D721Med (cell line): Measurements from ENCODE around the gene ASXL2.

Experiments used
- DNase-seq: peaks from one replicate; pipeline ENCODE4 v3.0.0; 2011; ENCODE audit warnings: low spot score; ENCODE audit not compliant: insufficient read length
- FAIRE-seq: peaks from 2 replicates; lab custom pipeline; 2011; peaks lifted over from hg19 to GRCh38; lab: Jason Lieb, UNC
- CTCF ChIP-seq: IDR thresholded peaks from 2 replicates; pipeline ENCODE4 v1.5.1; 2012; ENCODE audit warnings: mild to moderate bottlenecking, control low read depth; ENCODE audit not compliant: insufficient read depth; ENCODE audit errors: missing control alignments

ASXL2 gene

GRCh38 chr2:25728559-25728958 is 149.7 kb downstream of the ASXL2 start:
- DNase-seq (no peak), FAIRE-seq (no peak)
- no peak for TF ChIP-seq CTCF

GRCh38 chr2:25726522-25726921 is 151.8 kb downstream of the ASXL2 start:
- FAIRE-seq (no peak), DNase-seq (no peak)
- TF ChIP-seq CTCF: no peak

GRCh38 chr2:25725877-25726276 is 152.4 kb downstream of the ASXL2 start:
- TF ChIP-seq CTCF: no peak
- DNase-seq: no peak
- FAIRE-seq: no peak

GRCh38 chr2:25724756-25725155 is 153.5 kb downstream of the ASXL2 start:
- FAIRE-seq (no peak), DNase-seq (no peak)
- TF ChIP-seq CTCF: no peak

- FAIRE-seq (no peak), DNase-seq (no peak)
- TF ChIP-seq CTCF: no peak
Measured at GRCh38 chr2:25722224-25722623, 156.1 kb downstream of the ASXL2 start.

GRCh38 chr2:25720575-25720974 is 157.7 kb downstream of the ASXL2 start:
- TF ChIP-seq CTCF: no peak
- no peak for FAIRE-seq
- no peak for DNase-seq

- FAIRE-seq (no peak), DNase-seq (no peak)
- no peak for TF ChIP-seq CTCF
Measured at GRCh38 chr2:25714740-25715139, 163.5 kb downstream of the ASXL2 start.
